H9 (cell line): ENCODE measurements around the gene GFER. TPM values are rescaled to one million over a fixed set of nuclear protein-coding genes. Genes with fewer than 3 reads are reported as not detected.

Source experiments
- DNase-seq: peaks from one replicate; pipeline ENCODE4 v3.0.0-alpha.2; 2017
- H2AFZ ChIP-seq: one replicate; pipeline ENCODE4 v1.6.1; 2013; ENCODE audit warnings: mild to moderate bottlenecking, low read length, control low read depth, moderate library complexity
- H2AK5ac ChIP-seq: 2 replicates; pipeline ENCODE4 v1.6.1; 2013; ENCODE audit warnings: low read length, control low read depth, mixed read lengths; ENCODE audit not compliant: insufficient read length
- H2BK120ac ChIP-seq: one replicate; pipeline ENCODE4 v1.6.1; 2013; ENCODE audit warnings: low read depth, mild to moderate bottlenecking, low read length, control low read depth, inconsistent platforms; ENCODE audit not compliant: poor library complexity, severe bottlenecking
- H2BK12ac ChIP-seq: 2 replicates; pipeline ENCODE4 v1.6.1; 2013; ENCODE audit warnings: low read length, control low read depth, mixed read lengths, low read depth; ENCODE audit not compliant: insufficient read length
- H2BK15ac ChIP-seq: 2 replicates; pipeline ENCODE4 v1.6.1; 2013; ENCODE audit warnings: low read depth, low read length, control low read depth
- H2BK20ac ChIP-seq: one replicate; pipeline ENCODE4 v1.6.1; 2013; ENCODE audit warnings: low read depth, mild to moderate bottlenecking, low read length, control low read depth, inconsistent platforms; ENCODE audit not compliant: poor library complexity, severe bottlenecking
- H2BK5ac ChIP-seq: 2 replicates; pipeline ENCODE4 v1.6.1; 2013; ENCODE audit warnings: low read length, control low read depth, mixed read lengths; ENCODE audit not compliant: insufficient read length
- H3K14ac ChIP-seq: 2 replicates; pipeline ENCODE4 v1.6.1; 2013; ENCODE audit warnings: low read length, control low read depth; ENCODE audit not compliant: insufficient read depth
- H3K18ac ChIP-seq: 2 replicates; pipeline ENCODE4 v1.6.1; 2013; ENCODE audit warnings: low read depth, mild to moderate bottlenecking, mixed read lengths, low read length, control low read depth; ENCODE audit not compliant: insufficient read length
- H3K23ac ChIP-seq: 2 replicates; pipeline ENCODE4 v1.6.1; 2013; ENCODE audit warnings: low read length, control low read depth, mixed read lengths, low read depth; ENCODE audit not compliant: insufficient read length
- H3K23me2 ChIP-seq: 2 replicates; pipeline ENCODE4 v1.6.1; 2013; ENCODE audit warnings: low read depth, mild to moderate bottlenecking, mixed read lengths, low read length, control low read depth; ENCODE audit not compliant: insufficient read length, poor library complexity, severe bottlenecking
- H3K27ac ChIP-seq: 2 replicates; pipeline ENCODE4 v1.5.1; 2013; ENCODE audit warnings: low read length, control low read depth, mixed read lengths, low read depth; ENCODE audit not compliant: insufficient read length
- H3K27me3 ChIP-seq: 2 replicates; pipeline ENCODE4 v1.6.1; 2013; ENCODE audit warnings: low read length, control low read depth, inconsistent platforms; ENCODE audit not compliant: insufficient read depth
- H3K4ac ChIP-seq: 2 replicates; pipeline ENCODE4 v1.6.1; 2013; ENCODE audit warnings: low read depth, mild to moderate bottlenecking, control low read depth, inconsistent platforms, low read length, moderate library complexity
- H3K4me1 ChIP-seq: 2 replicates; pipeline ENCODE4 v1.6.1; 2013; ENCODE audit warnings: low read length, control low read depth, inconsistent platforms; ENCODE audit not compliant: insufficient read depth
- H3K4me2 ChIP-seq: 2 replicates; pipeline ENCODE4 v1.6.1; 2013; ENCODE audit warnings: low read length, control low read depth, mixed read lengths; ENCODE audit not compliant: insufficient read length, insufficient read depth
- H3K56ac ChIP-seq: 2 replicates; pipeline ENCODE4 v1.6.1; 2013; ENCODE audit warnings: low read depth, mild to moderate bottlenecking, mixed read lengths, low read length, control low read depth; ENCODE audit not compliant: insufficient read length
- H3K79me1 ChIP-seq: 2 replicates; pipeline ENCODE4 v1.6.1; 2013; ENCODE audit warnings: low read depth, mild to moderate bottlenecking, moderate library complexity, low read length, control low read depth, inconsistent platforms; ENCODE audit not compliant: insufficient read depth, poor library complexity, severe bottlenecking
- H3K79me2 ChIP-seq: 2 replicates; pipeline ENCODE4 v1.6.1; 2013; ENCODE audit warnings: low read length, control low read depth, inconsistent platforms; ENCODE audit not compliant: insufficient read depth
- H3K9ac ChIP-seq: 2 replicates; pipeline ENCODE4 v1.6.1; 2013; ENCODE audit warnings: low read length, control low read depth, mixed read lengths; ENCODE audit not compliant: insufficient read length; ENCODE audit errors: extremely low read depth
- H3K9me3 ChIP-seq: one replicate; pipeline ENCODE4 v1.6.1; 2013; ENCODE audit warnings: low read depth, low read length, inconsistent platforms; ENCODE audit not compliant: control insufficient read depth
- H3T11ph ChIP-seq: one replicate; pipeline ENCODE4 v1.6.1; 2013; ENCODE audit warnings: mild to moderate bottlenecking, low read length, control low read depth, inconsistent platforms
- H4K20me1 ChIP-seq: one replicate; pipeline ENCODE4 v1.6.1; 2013; ENCODE audit not compliant: control insufficient read depth, insufficient read length, insufficient read depth
- H4K5ac ChIP-seq: 2 replicates; pipeline ENCODE4 v1.6.1; 2013; ENCODE audit warnings: low read depth, mild to moderate bottlenecking, mixed read lengths, low read length, control low read depth; ENCODE audit not compliant: insufficient read length
- H4K8ac ChIP-seq: replicated peaks from 2 replicates; pipeline ENCODE4 v1.6.1; 2013; ENCODE audit warnings: low read length, control low read depth, mixed read lengths, low read depth; ENCODE audit not compliant: insufficient read length
- H4K91ac ChIP-seq: 2 replicates; pipeline ENCODE4 v1.6.1; 2013; ENCODE audit warnings: low read depth, mild to moderate bottlenecking, moderate library complexity, mixed read lengths, low read length, control low read depth; ENCODE audit not compliant: insufficient read length
- H3K27ac Mint-ChIP-seq, 3 experiments: 2 replicates in 2 of 3; 3 replicates in 1 of 3; pipeline ENCODE4 v1.8.0; 2020 to 2021; ENCODE audit warnings: mixed read lengths in 3 of 3, mild to moderate bottlenecking in 1 of 3, moderate library complexity in 1 of 3
- H3K27me3 Mint-ChIP-seq: 2 replicates; pipeline ENCODE4 v1.8.0; 2021; ENCODE audit warnings: low read depth, mild to moderate bottlenecking, moderate library complexity, mixed read lengths
- H3K36me3 Mint-ChIP-seq, 3 experiments: 2 replicates in 2 of 3; 3 replicates in 1 of 3; pipeline ENCODE4 v1.8.0; 2020 to 2021; ENCODE audit warnings: low read depth in 3 of 3, mixed read lengths in 3 of 3; ENCODE audit not compliant: insufficient read depth in 1 of 3
- H3K4me1 Mint-ChIP-seq, 2 experiments: 2 replicates each; pipeline ENCODE4 v1.8.0; 2020; ENCODE audit warnings: mixed read lengths in 2 of 2
- H3K4me3 Mint-ChIP-seq, 2 experiments: 2 replicates in 1 of 2; 3 replicates in 1 of 2; pipeline ENCODE4 v1.8.0; 2020 to 2021; ENCODE audit warnings: mild to moderate bottlenecking in 2 of 2, mixed read lengths in 2 of 2, moderate library complexity in 1 of 2
- H3K9me3 Mint-ChIP-seq, 2 experiments: 2 replicates in 1 of 2; 3 replicates in 1 of 2; pipeline ENCODE4 v1.8.0; 2020; ENCODE audit warnings: mild to moderate bottlenecking in 2 of 2, mixed read lengths in 2 of 2, moderate library complexity in 1 of 2
- CTCF ChIP-seq: fragments of 200-600 bp; sonication (generic); conservative IDR thresholded peaks from 3 replicates; pipeline ENCODE4 v1.8.0; 2021; ENCODE audit warnings: antibody characterized with exemption, mild to moderate bottlenecking
- WGBS: extraction: QIAGEN DNeasy Blood & Tissue Kit; methylation state at CpG from one replicate; pipeline ENCODE4 v1.1.7; 2013; ENCODE audit warnings: missing lambda C conversion rate, low lambda C conversion rate, mixed read lengths; ENCODE audit not compliant: insufficient read length; ENCODE audit errors: extremely low coverage; 5-methylcytosine and 5-hydroxymethylcytosine counted together
- total RNA-seq: library from RNA; stranded (reverse); gene quantifications from 2 replicates; pipeline ENCODE4 v1.2.1, GENCODE V29; 2021

GFER gene
- total RNA-seq, 1 experiment from 2014 or later = 49.1 TPM

GRCh38 chr16:1977875-1978268 lies 6.1 kb upstream of the GFER start:
- H2AK5ac ChIP-seq = no peak overlapping the region
- H3K4ac ChIP-seq = no peak overlapping the region
- H2BK20ac ChIP-seq = no peak overlapping the region
- H4K5ac ChIP-seq = no peak overlapping the region
- TF ChIP-seq CTCF = no peak
- H2BK120ac ChIP-seq = no peak overlapping the region
- H3K23me2 ChIP-seq = peaks cover 10% of the 10 kb centered on the region
- H3K9me3 Mint-ChIP-seq = no peaks in the 10 kb centered on the region
- no peak overlapping the region for H3K56ac ChIP-seq
- H2BK5ac ChIP-seq = no peak overlapping the region
- WGBS = no CpG with 5 or more reads among the region's 18 CpGs
- H3K79me1 ChIP-seq = no peaks in the 10 kb centered on the region
- H3K79me2 ChIP-seq = peaks cover under 1% of the 10 kb centered on the region; the same call in 1 of the 2 replicates
- H2BK12ac ChIP-seq = no peak overlapping the region
- H4K8ac ChIP-seq = no peak overlapping the region
- no peaks in the 10 kb centered on the region for H3K4me1 ChIP-seq
- H3K18ac ChIP-seq = no peak overlapping the region
- no peak overlapping the region for H2BK15ac ChIP-seq
- no peak overlapping the region for H3T11ph ChIP-seq
- H4K91ac ChIP-seq = no peak overlapping the region
- H3K4me3 Mint-ChIP-seq = no peak overlapping the region
- H3K14ac ChIP-seq = no peak overlapping the region
- peaks cover 22% of the 10 kb centered on the region for H3K27me3 ChIP-seq
- no peak overlapping the region for H3K23ac ChIP-seq
- H3K9ac ChIP-seq = no peak overlapping the region
- no peak for DNase-seq
- peaks cover 10 to 16% of the 10 kb centered on the region in 2 experiments for H3K4me1 Mint-ChIP-seq
- no peaks in the 10 kb centered on the region for H3K9me3 ChIP-seq
- no peak overlapping the region for H2AFZ ChIP-seq
- H3K4me2 ChIP-seq = no peak overlapping the region
- no peak overlapping the region for H3K27ac ChIP-seq
- no peaks in the 10 kb centered on the region for H4K20me1 ChIP-seq
- peaks cover 10 to 27% (median 23%) of the 10 kb centered on the region in 3 experiments for H3K36me3 Mint-ChIP-seq
- H3K27ac Mint-ChIP-seq = no peak overlapping the region
- H3K27me3 Mint-ChIP-seq = peaks cover 36% of the 10 kb centered on the region
